Measurements from ENCODE around the gene GFOD2. TPM values are rescaled to one million over a fixed set of nuclear protein-coding genes. Genes with fewer than 3 reads are reported as not detected.

GFOD2 gene
- total RNA-seq, 1 experiment from 2014 or later: 23.9 TPM

- Mint-ChIP-seq H3K27ac (ENCODE audit: unreplicated experiment) (no peak overlapping the region), H3K36me3 (ENCODE audit: insufficient read depth, unreplicated experiment) (no peaks in the 10 kb centered on the region), H3K9me3 (ENCODE audit: low read depth, unreplicated experiment) (no peaks in the 10 kb centered on the region), H3K4me3 (ENCODE audit: low read depth, unreplicated experiment) (no peak overlapping the region), H3K4me1 (ENCODE audit: low read depth, unreplicated experiment) (no peaks in the 10 kb centered on the region), H3K27me3 (ENCODE audit: unreplicated experiment) (no peaks in the 10 kb centered on the region)
- CTCF ChIA-PET: interaction anchor here (0.8 kb wide), 1 partner anchor 11 kb away, joined by 3 read pairs; no protein-coding TSS in a partner anchor
- no TSS peak for BruUV-seq (replicated peaks)
- intact Hi-C loops (cut with micrococcal nuclease; ENCODE audit: unreplicated experiment): no loop called here
- TF ChIP-seq CTCF (IDR thresholded peaks at IDR 0.05; ENCODE audit: unreplicated experiment): no peak
- DNase-seq: no peak
These were observed 10.6 kb upstream of the GFOD2 start for GRCh38 chr16:67729636-67730248.

- Mint-ChIP-seq H3K36me3 (ENCODE audit: insufficient read depth, unreplicated experiment) (no peaks in the 10 kb centered on the region), H3K9me3 (ENCODE audit: low read depth, unreplicated experiment) (no peaks in the 10 kb centered on the region), H3K27ac (ENCODE audit: unreplicated experiment) (no peak overlapping the region), H3K4me3 (ENCODE audit: low read depth, unreplicated experiment) (no peak overlapping the region), H3K27me3 (ENCODE audit: unreplicated experiment) (no peaks in the 10 kb centered on the region), H3K4me1 (ENCODE audit: low read depth, unreplicated experiment) (no peaks in the 10 kb centered on the region)
- intact Hi-C loops (cut with micrococcal nuclease; ENCODE audit: unreplicated experiment): no loop called here
- DNase-seq: no peak
- BruUV-seq (replicated peaks): no TSS peak
- TF ChIP-seq CTCF (IDR thresholded peaks at IDR 0.05; ENCODE audit: unreplicated experiment): no peak
- CTCF ChIA-PET: interaction anchor here (0.7 kb wide), 2 partner anchors 8 to 89 kb away, joined by 3 read pairs; partner anchors contain the start of gene GFOD2
These were observed 8.7 kb upstream of the GFOD2 start for GRCh38 chr16:67727521-67728485.

- BruUV-seq (replicated peaks): no TSS peak
- no peak for DNase-seq
- intact Hi-C loops (cut with micrococcal nuclease; ENCODE audit: unreplicated experiment): no loop called here
- Mint-ChIP-seq H3K4me3 (ENCODE audit: low read depth, unreplicated experiment) (no peak overlapping the region), H3K9me3 (ENCODE audit: low read depth, unreplicated experiment) (no peaks in the 10 kb centered on the region), H3K36me3 (ENCODE audit: insufficient read depth, unreplicated experiment) (no peaks in the 10 kb centered on the region), H3K27ac (ENCODE audit: unreplicated experiment) (no peak overlapping the region), H3K27me3 (ENCODE audit: unreplicated experiment) (no peaks in the 10 kb centered on the region), H3K4me1 (ENCODE audit: low read depth, unreplicated experiment) (no peaks in the 10 kb centered on the region)
- CTCF ChIA-PET: no interaction called here
- no peak for TF ChIP-seq CTCF (IDR thresholded peaks at IDR 0.05; ENCODE audit: unreplicated experiment)
These were observed 7.3 kb upstream of the GFOD2 start for GRCh38 chr16:67726106-67727034.

- no peaks in the 10 kb centered on the region for H3K9me3 Mint-ChIP-seq (ENCODE audit: low read depth, unreplicated experiment)
- H3K4me1 Mint-ChIP-seq (ENCODE audit: low read depth, unreplicated experiment): peaks cover 10% of the 10 kb centered on the region
- no peak overlapping the region for H3K4me3 Mint-ChIP-seq (ENCODE audit: low read depth, unreplicated experiment)
- TF ChIP-seq CTCF (IDR thresholded peaks at IDR 0.05; ENCODE audit: unreplicated experiment): no peak
- BruUV-seq (replicated peaks): no TSS peak
- intact Hi-C loops (cut with micrococcal nuclease; ENCODE audit: unreplicated experiment): no loop called here
- H3K27ac Mint-ChIP-seq (ENCODE audit: unreplicated experiment): no peak overlapping the region
- DNase-seq: no peak
- H3K36me3 Mint-ChIP-seq (ENCODE audit: insufficient read depth, unreplicated experiment): peaks cover 14% of the 10 kb centered on the region
- CTCF ChIA-PET: interaction anchor here (0.5 to 0.9 kb wide), 2 partner anchors 10 to 141 kb away, joined by 4 read pairs; no protein-coding TSS in a partner anchor
- H3K27me3 Mint-ChIP-seq (ENCODE audit: unreplicated experiment): no peaks in the 10 kb centered on the region
These were observed 4.8 kb upstream of the GFOD2 start for GRCh38 chr16:67723911-67724305.
